Erythroblast (primary cell): ENCODE measurements around the gene DTX1.

Source experiments
- GATA1 ChIP-seq: IDR thresholded peaks from 2 replicates; pipeline ENCODE4 v1.6.1; 2011; ENCODE audit warnings: low read depth, mild to moderate bottlenecking, control low read depth, low read length, moderate library complexity
- POLR2A ChIP-seq: IDR thresholded peaks from 2 replicates; pipeline ENCODE4 v1.6.1; 2011; ENCODE audit warnings: mild to moderate bottlenecking, low read length

GRCh38 chr12:113088037-113088436, 31.5 kb downstream of the DTX1 start:
- TF ChIP-seq POLR2A: no peak
- no peak for TF ChIP-seq GATA1
